WERI-Rb-1 (cell line): ENCODE results near the gene KITLG.

Experiments used
- DNase-seq: peaks from one replicate; pipeline ENCODE4 v3.0.0-alpha.2; 2020
- H3K27ac ChIP-seq: fragments of 250-450 bp; sonication (Bioruptor Pico); 2 replicates; pipeline ENCODE4 v1.5.1; 2020; ENCODE audit warnings: mild to moderate bottlenecking, moderate library complexity
- H3K27me3 ChIP-seq: fragments of 250-450 bp; sonication (Bioruptor Pico); 2 replicates; pipeline ENCODE4 v1.5.1; 2021; ENCODE audit warnings: mild to moderate bottlenecking, low read depth, moderate library complexity; ENCODE audit not compliant: insufficient read depth, severe bottlenecking
- H3K36me3 ChIP-seq: fragments of 250-450 bp; sonication (Bioruptor Pico); 2 replicates; pipeline ENCODE4 v1.5.1; 2020; ENCODE audit warnings: mild to moderate bottlenecking, moderate library complexity
- H3K4me3 ChIP-seq: 2 replicates; pipeline ENCODE4 v1.5.1; 2011; ENCODE audit warnings: low read depth, mild to moderate bottlenecking, control low read depth, low read length
- H3K9me3 ChIP-seq: fragments of 250-450 bp; sonication (Bioruptor Pico); 2 replicates; pipeline ENCODE4 v1.5.1; 2021; ENCODE audit warnings: mild to moderate bottlenecking, moderate library complexity; ENCODE audit not compliant: severe bottlenecking
- CTCF ChIP-seq: IDR thresholded peaks from 2 replicates; pipeline ENCODE4 v1.5.1; 2011; ENCODE audit warnings: low read depth, mild to moderate bottlenecking, control low read depth, inconsistent platforms, low read length

KITLG gene

DNA sequence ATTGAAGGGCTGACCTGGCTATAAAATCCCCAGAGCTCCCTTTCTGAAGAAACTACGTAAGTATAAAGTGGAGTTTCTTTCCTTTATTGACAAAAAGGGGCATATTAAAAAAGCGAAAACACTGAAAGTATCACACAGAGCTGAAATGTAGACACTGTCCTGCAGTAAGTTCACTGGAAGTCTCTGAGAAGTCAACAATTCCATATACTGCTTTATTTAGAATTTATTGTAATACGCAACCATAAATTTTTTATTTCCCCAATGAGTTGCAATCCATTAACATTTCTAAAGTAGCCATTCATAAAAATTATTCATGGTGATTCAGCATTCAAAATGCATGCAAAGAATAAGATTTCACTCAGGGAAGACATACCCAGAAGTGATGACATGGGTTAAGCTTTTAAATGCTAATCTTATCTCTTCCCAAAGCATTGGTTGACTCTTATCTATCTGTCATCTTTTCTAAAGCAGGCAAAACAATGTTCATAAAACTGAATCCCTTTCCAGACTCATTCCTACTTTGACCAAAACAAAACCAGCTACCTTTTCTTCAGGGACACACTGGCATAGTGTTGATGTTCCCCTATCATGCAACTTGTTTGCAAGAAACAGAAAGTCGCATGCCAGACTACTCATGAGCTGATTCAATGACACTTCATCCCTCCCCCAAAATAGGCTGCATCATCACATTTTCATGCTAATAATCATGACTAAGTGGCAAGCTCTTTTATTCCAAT, 17.3 kb downstream of the KITLG start:
- no peak for TF ChIP-seq CTCF
- no peak for DNase-seq
- Histone ChIP-seq H3K27ac (no peak overlapping the region), H3K27me3 (peaks cover 19% of the 10 kb centered on the region), H3K4me3 (no peak overlapping the region), H3K36me3 (no peaks in the 10 kb centered on the region), H3K9me3 (no peaks in the 10 kb centered on the region)

- no peak for DNase-seq
- no peaks in the 10 kb centered on the region for H3K9me3 ChIP-seq
- H3K27ac ChIP-seq, result no peak overlapping the region
- H3K36me3 ChIP-seq, result no peaks in the 10 kb centered on the region
- TF ChIP-seq CTCF, result no peak
- no peak overlapping the region for H3K4me3 ChIP-seq
- peaks cover 18% of the 10 kb centered on the region for H3K27me3 ChIP-seq
Observed at GRCh38 chr12:88562151-88562550, 18.1 kb downstream of the KITLG start.

DNA sequence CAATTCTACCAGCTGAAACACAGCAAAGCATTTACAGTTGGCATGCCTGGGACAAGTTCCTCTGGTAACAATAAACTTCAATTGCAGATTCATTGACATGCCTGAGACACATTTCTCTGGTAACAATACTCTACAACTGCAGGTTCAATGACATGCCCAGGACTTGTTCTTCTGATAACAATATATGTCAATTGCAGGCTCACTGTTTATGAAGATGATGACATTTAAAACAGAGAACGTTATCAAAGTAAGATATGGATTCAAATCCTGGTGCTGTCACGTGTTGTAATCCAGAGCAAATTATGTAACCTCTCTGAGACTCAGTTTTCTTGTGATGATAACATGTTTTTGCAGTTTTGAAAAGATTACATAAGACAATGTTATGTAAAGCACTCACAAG, 20.5 kb downstream of the KITLG start:
- Histone ChIP-seq H3K36me3 (no peaks in the 10 kb centered on the region), H3K4me3 (no peak overlapping the region), H3K27ac (no peak overlapping the region), H3K27me3 (no peaks in the 10 kb centered on the region), H3K9me3 (no peaks in the 10 kb centered on the region)
- no peak for TF ChIP-seq CTCF
- DNase-seq, result no peak

DNA sequence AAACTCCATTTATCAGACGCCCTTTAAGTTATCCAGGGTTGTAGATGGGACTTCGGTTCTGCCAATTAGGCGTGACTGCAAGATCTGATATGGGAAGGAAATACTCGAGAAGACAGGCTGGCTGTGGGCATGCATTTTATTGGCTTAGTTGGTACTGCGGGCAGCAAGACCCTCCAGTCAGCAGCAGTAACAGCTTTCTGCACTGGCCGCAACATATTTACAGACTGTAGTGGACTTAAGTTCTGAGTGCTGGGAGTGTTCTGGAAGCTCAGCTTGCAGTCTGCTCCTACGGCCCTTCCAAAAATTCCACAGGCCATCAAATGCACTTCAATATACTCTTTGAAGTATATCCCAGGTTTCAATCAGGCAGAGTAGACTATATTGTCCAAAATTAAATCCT, 21.1 kb downstream of the KITLG start:
- no peak for TF ChIP-seq CTCF
- H3K27me3 ChIP-seq, result no peaks in the 10 kb centered on the region
- H3K4me3 ChIP-seq, result no peak overlapping the region
- no peak overlapping the region for H3K27ac ChIP-seq
- no peak for DNase-seq
- no peaks in the 10 kb centered on the region for H3K9me3 ChIP-seq
- H3K36me3 ChIP-seq, result no peaks in the 10 kb centered on the region

GRCh38 chr12:88558340-88558867, 21.9 kb downstream of the KITLG start:
- Histone ChIP-seq H3K27ac (no peak overlapping the region), H3K9me3 (no peaks in the 10 kb centered on the region), H3K36me3 (no peaks in the 10 kb centered on the region), H3K4me3 (no peak overlapping the region), H3K27me3 (no peaks in the 10 kb centered on the region)
- no peak for TF ChIP-seq CTCF
- DNase-seq, result no peak
